Stimulated activated CD4-positive, alpha-beta T cell treated with anti-CD3 and anti-CD28 coated beads, TNF-alpha, amount 100 ng/mL, for 48 hours (primary cell): ENCODE data around the gene LRRC25.

ENCODE experiments used
- DNase-seq, 3 donors: peaks; one replicate each; pipeline ENCODE4 v3.0.0-alpha.2; 2020; ENCODE audit warnings: low read depth in 3 of 3

The LRRC25 gene

GRCh38 chr19:18348171-18348570, 49.3 kb downstream of the LRRC25 start:
- no peak for DNase-seq

GRCh38 chr19:18346091-18346490, 51.3 kb downstream of the LRRC25 start:
- DNase-seq = no peak

GRCh38 chr19:18345296-18345695, 52.1 kb downstream of the LRRC25 start:
- no peak for DNase-seq

- DNase-seq = no peak
Measured at GRCh38 chr19:18344582-18344950, 52.9 kb downstream of the LRRC25 start.

GRCh38 chr19:18342090-18342632, 55.3 kb downstream of the LRRC25 start:
- DNase-seq = no peak
